Endothelial cell of umbilical vein (primary cell): ENCODE results near the gene OR10J1. TPM values are rescaled to one million over a fixed set of nuclear protein-coding genes. Genes with fewer than 3 reads are reported as not detected.

Source experiments
- BruUV-seq: library from RNA; stranded (reverse); fragments of 400-500 nt; replicated peaks from 2 replicates; lab custom pipeline; 2021; lab: Mats Ljungman, UMichigan
- CTCF ChIA-PET: fragments of 300-600, 350-600 bp; sonication (Branson Sonifier 250); formaldehyde crosslinking; loops from one replicate; lab custom pipeline; 2021; ENCODE audit warnings: antibody characterized with exemption, inconsistent platforms; lab: Charles Lee
- POLR2A ChIA-PET: fragments of 300-600, 350-600 bp; sonication (Branson Sonifier 250); formaldehyde crosslinking; loops from one replicate; lab custom pipeline; 2021; ENCODE audit warnings: antibody characterized with exemption, inconsistent platforms; lab: Charles Lee
- DNase-seq: peaks from one replicate; pipeline ENCODE4 v3.0.0-alpha.2; 2011; ENCODE audit warnings: low read depth, low spot score
- FAIRE-seq: peaks from 2 replicates; lab custom pipeline; 2011; peaks lifted over from hg19 to GRCh38; lab: Jason Lieb, UNC
- H2AFZ ChIP-seq: 2 replicates; pipeline ENCODE4 v1.6.0; 2012; ENCODE audit warnings: low read depth, low read length, control low read depth, inconsistent platforms
- H3K27ac ChIP-seq: 2 replicates; pipeline ENCODE4 v1.5.1; 2011; ENCODE audit warnings: low read depth, mild to moderate bottlenecking, control low read depth, low read length, moderate library complexity; ENCODE audit not compliant: insufficient read depth
- H3K27me3 ChIP-seq, 2 experiments: 2 replicates each; pipeline versions ENCODE4 v1.6.0 to v1.6.1; 2011; ENCODE audit warnings: low read length in 2 of 2, mixed read lengths in 1 of 2; ENCODE audit not compliant: control insufficient read depth in 2 of 2, insufficient read depth in 2 of 2
- H3K36me3 ChIP-seq, 2 experiments: 2 replicates in 1 of 2; 3 replicates in 1 of 2; pipeline ENCODE4 v1.5.1; 2011; ENCODE audit warnings: low read length in 2 of 2, mild to moderate bottlenecking in 1 of 2, moderate library complexity in 1 of 2; ENCODE audit not compliant: control insufficient read depth in 2 of 2, insufficient read depth in 2 of 2; ENCODE audit errors: extremely low read depth in 1 of 2
- H3K4me1 ChIP-seq: 3 replicates; pipeline ENCODE4 v1.5.1; 2011; ENCODE audit warnings: mild to moderate bottlenecking, low read length; ENCODE audit not compliant: control insufficient read depth, insufficient read depth; ENCODE audit errors: extremely low read depth
- H3K4me2 ChIP-seq: 2 replicates; pipeline ENCODE4 v1.6.1; 2011; ENCODE audit warnings: low read length, control low read depth, mixed read lengths; ENCODE audit not compliant: insufficient read depth
- H3K4me3 ChIP-seq, 3 experiments: fragments of 200-600 bp in 1 of 3; sonication (generic), shearing (Covaris generic) in 1 of 3; replicated peaks in 1 of 3; 2 replicates each; pipeline ENCODE4 v1.5.1; 2011 to 2016; ENCODE audit warnings: control low read depth in 3 of 3, low read length in 3 of 3, mild to moderate bottlenecking in 2 of 3, inconsistent platforms in 1 of 3, low read depth in 1 of 3, moderate library complexity in 1 of 3; ENCODE audit not compliant: insufficient read depth in 1 of 3
- H3K79me2 ChIP-seq: 2 replicates; pipeline ENCODE4 v1.6.0; 2012; ENCODE audit warnings: low read length, inconsistent platforms; ENCODE audit not compliant: control insufficient read depth, insufficient read depth
- H3K9ac ChIP-seq: replicated peaks from 2 replicates; pipeline ENCODE3; 2011; ENCODE audit warnings: low read length, control low read depth; ENCODE audit not compliant: insufficient read depth; ENCODE audit errors: extremely low read depth
- H3K9me1 ChIP-seq: replicated peaks from 3 replicates; pipeline ENCODE4 v1.6.0; 2011; ENCODE audit warnings: mild to moderate bottlenecking, low read length; ENCODE audit not compliant: control insufficient read depth, insufficient read depth; ENCODE audit errors: extremely low read depth
- H3K9me3 ChIP-seq: replicated peaks from 2 replicates; pipeline ENCODE4 v1.5.1; 2012; ENCODE audit warnings: low read length, inconsistent platforms; ENCODE audit not compliant: control insufficient read depth, insufficient read depth
- H4K20me1 ChIP-seq: replicated peaks from 2 replicates; pipeline ENCODE3; 2011; ENCODE audit warnings: mild to moderate bottlenecking, low read length; ENCODE audit not compliant: control insufficient read depth, insufficient read depth; ENCODE audit errors: extremely low read depth
- CTCF ChIP-seq, 2 donors: IDR thresholded peaks; 1 replicate in 1 of 2; 2 replicates in 1 of 2; pipeline ENCODE4 v1.5.1; 2011; ENCODE audit warnings: low read length in 2 of 2, mild to moderate bottlenecking in 2 of 2, moderate library complexity in 2 of 2, control low read depth in 1 of 2, inconsistent platforms in 1 of 2, low read depth in 1 of 2; ENCODE audit not compliant: insufficient read depth in 1 of 2; ENCODE audit errors: extremely low read depth in 1 of 2
- EZH2 ChIP-seq: IDR thresholded peaks from 2 replicates; pipeline ENCODE4 v1.6.1; 2012; ENCODE audit warnings: borderline replicate concordance, low read depth, mild to moderate bottlenecking, moderate library complexity, low read length, inconsistent platforms; ENCODE audit not compliant: severe bottlenecking
- FOS ChIP-seq: IDR thresholded peaks from 2 replicates; pipeline ENCODE4 v1.6.1; 2011; ENCODE audit warnings: mild to moderate bottlenecking, low read length, moderate library complexity, borderline replicate concordance; ENCODE audit not compliant: insufficient read depth
- GATA2 ChIP-seq: IDR thresholded peaks from 2 replicates; pipeline ENCODE4 v1.7.0; 2011; ENCODE audit warnings: low read depth, mild to moderate bottlenecking, moderate library complexity, mixed read lengths, low read length; ENCODE audit not compliant: insufficient read length, insufficient read depth
- JUN ChIP-seq: IDR thresholded peaks from 2 replicates; pipeline ENCODE4 v1.6.1; 2011; ENCODE audit warnings: borderline replicate concordance, low read depth; ENCODE audit not compliant: insufficient read length, insufficient read depth
- MYC ChIP-seq: IDR thresholded peaks from one replicate; pipeline ENCODE4 v1.6.1; 2011; ENCODE audit warnings: mild to moderate bottlenecking, low read depth, low read length
- POLR2A ChIP-seq: IDR thresholded peaks from 2 replicates; pipeline ENCODE4 v1.6.1; 2012; ENCODE audit warnings: low read depth, mild to moderate bottlenecking, control low read depth, low read length
- POLR2AphosphoS5 ChIP-seq: IDR thresholded peaks from 2 replicates; pipeline ENCODE4 v1.6.1; 2012; ENCODE audit warnings: low read depth, mild to moderate bottlenecking, control low read depth, low read length, moderate library complexity; ENCODE audit not compliant: insufficient read depth
- dilution Hi-C: fragments of 300-500 bp; cut with MboI; formaldehyde crosslinking; loops from one replicate; pipeline ENCODE4 v1.15.0; 2019; ENCODE audit warnings: low sequenced_read_pairs; ENCODE audit not compliant: extremely low pct_ligation_motif_present
- intact Hi-C: fragments of 100-400 bp; cut with micrococcal nuclease; formaldehyde crosslinking; loops from one replicate; pipeline ENCODE4 v1.10.0; 2022
- polyA plus RNA-seq, 4 experiments: library from polyadenylated mRNA; depleted of rRNA in 3 of 4; stranded (reverse) in 3 of 4; unstranded in 1 of 4; fragments of >200 nt; gene quantifications; 2 replicates each; pipeline versions ENCODE4 v1.2.1 to v1.2.3, GENCODE V29; 2011 to 2012; ENCODE audit warnings: missing spikeins in 1 of 4
- total RNA-seq: library from RNA; stranded (reverse); gene quantifications from 2 replicates; pipeline ENCODE4 v1.2.3, GENCODE V29; 2021
- TF ChIP-seq, protein P1 (sequence below): IDR thresholded peaks from 2 replicates; pipeline ENCODE4 v1.6.1; 2011; ENCODE audit not compliant: insufficient read depth, insufficient read length

Gene OR10J1
- total and polyA plus RNA-seq, 2 donors (not counting 3 experiments of a cell fraction or from before 2014, with no cell fraction given), result not detected

- intact Hi-C loops, result no loop called here
- no peak for FAIRE-seq
- Histone ChIP-seq H3K4me2 (no peak overlapping the region), H3K27ac (no peak overlapping the region), H2AFZ (no peak overlapping the region), H4K20me1 (no peaks in the 10 kb centered on the region), H3K36me3 (no peaks in the 10 kb centered on the region), H3K27me3 (no peaks in the 10 kb centered on the region), H3K4me3 (no peak overlapping the region), H3K4me1 (no peaks in the 10 kb centered on the region), H3K79me2 (no peaks in the 10 kb centered on the region), H3K9me1 (no peaks in the 10 kb centered on the region), H3K9ac (no peak overlapping the region), H3K9me3 (no peaks in the 10 kb centered on the region)
- dilution Hi-C loops, result no loop called here
- ChIA-PET POLR2A (no interaction called here), CTCF (no interaction called here)
- DNase-seq, result no peak
- TF ChIP-seq CTCF (IDR thresholded peaks at IDR 0.05; ENCODE audit: extremely low read depth in 1 of 2, insufficient read depth in 1 of 2, low read depth in 1 of 2, low read length in 2 of 2), result peak in 1 of 2 donors; percentile 22
- TF ChIP-seq POLR2AphosphoS5, result no peak
- BruUV-seq, result no TSS peak
These were observed 17.7 kb upstream of the OR10J1 start for GRCh38 chr1:159421821-159422220.

- no peak for TF ChIP-seq POLR2AphosphoS5
- TF ChIP-seq CTCF (IDR thresholded peaks at IDR 0.05; ENCODE audit: extremely low read depth in 1 of 2, insufficient read depth in 1 of 2, low read depth in 1 of 2, low read length in 2 of 2), result no peak
- no peak for TF ChIP-seq FOS
- TF ChIP-seq GATA2, result no peak
- no peak for TF ChIP-seq MYC
- TF ChIP-seq, protein P1, sequence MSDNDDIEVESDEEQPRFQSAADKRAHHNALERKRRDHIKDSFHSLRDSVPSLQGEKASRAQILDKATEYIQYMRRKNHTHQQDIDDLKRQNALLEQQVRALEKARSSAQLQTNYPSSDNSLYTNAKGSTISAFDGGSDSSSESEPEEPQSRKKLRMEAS, result no peak
- no peak for TF ChIP-seq POLR2A
- no peak for TF ChIP-seq EZH2
- TF ChIP-seq JUN, result no peak
- Histone ChIP-seq H3K27me3 (no peaks in the 10 kb centered on the region), H3K9ac (no peak overlapping the region), H2AFZ (no peak overlapping the region), H3K4me1 (no peaks in the 10 kb centered on the region), H3K79me2 (no peaks in the 10 kb centered on the region), H4K20me1 (no peaks in the 10 kb centered on the region), H3K27ac (no peak overlapping the region), H3K9me3 (no peaks in the 10 kb centered on the region), H3K4me3 (no peak overlapping the region), H3K4me2 (no peak overlapping the region), H3K9me1 (no peaks in the 10 kb centered on the region), H3K36me3 (no peaks in the 10 kb centered on the region)
- DNase-seq (no peak), FAIRE-seq (no peak)
- BruUV-seq, result no TSS peak
- ChIA-PET CTCF (interaction anchor here (1.2 to 1.3 kb wide), 2 partner anchors 14 to 20 kb away, joined by 3 read pairs; no protein-coding TSS in a partner anchor), POLR2A (no interaction called here)
- dilution Hi-C loops, result no loop called here
- intact Hi-C loops, result no loop called here
These were observed 11.0 kb upstream of the OR10J1 start for GRCh38 chr1:159428536-159428935.
